ENCODE results near the gene RING1.

DNA sequence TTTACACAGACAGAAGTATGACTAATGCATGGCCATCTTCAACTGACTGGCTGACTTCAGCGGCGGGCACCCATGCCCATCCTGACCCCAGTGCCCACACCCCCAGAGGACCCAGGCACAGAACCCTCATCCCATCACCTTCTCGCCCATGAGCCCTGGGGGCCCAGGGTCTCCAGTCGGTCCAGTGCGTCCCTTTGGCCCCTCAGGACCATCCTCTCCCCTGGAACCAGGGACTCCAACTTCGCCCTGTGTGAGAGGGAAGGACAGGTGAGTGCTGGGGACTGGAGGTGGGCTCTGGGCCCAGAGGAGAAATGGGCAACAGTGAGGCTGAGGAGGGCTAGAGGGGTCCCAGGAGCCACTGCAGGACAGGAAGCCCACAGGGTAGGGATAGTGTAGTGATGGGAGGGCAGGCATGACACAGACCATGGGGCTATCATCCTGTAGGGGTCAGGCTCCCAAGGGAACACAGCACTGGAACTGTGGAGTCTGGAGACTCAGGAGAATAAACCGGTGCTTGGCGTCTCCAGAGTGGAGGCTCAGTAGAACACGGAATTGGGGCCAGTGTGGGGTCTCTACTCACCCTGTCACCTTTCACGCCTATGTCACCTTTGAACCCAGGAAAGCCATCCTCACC lies 32.7 kb upstream of the RING1 start:
- TF ChIP-seq, protein P1, sequence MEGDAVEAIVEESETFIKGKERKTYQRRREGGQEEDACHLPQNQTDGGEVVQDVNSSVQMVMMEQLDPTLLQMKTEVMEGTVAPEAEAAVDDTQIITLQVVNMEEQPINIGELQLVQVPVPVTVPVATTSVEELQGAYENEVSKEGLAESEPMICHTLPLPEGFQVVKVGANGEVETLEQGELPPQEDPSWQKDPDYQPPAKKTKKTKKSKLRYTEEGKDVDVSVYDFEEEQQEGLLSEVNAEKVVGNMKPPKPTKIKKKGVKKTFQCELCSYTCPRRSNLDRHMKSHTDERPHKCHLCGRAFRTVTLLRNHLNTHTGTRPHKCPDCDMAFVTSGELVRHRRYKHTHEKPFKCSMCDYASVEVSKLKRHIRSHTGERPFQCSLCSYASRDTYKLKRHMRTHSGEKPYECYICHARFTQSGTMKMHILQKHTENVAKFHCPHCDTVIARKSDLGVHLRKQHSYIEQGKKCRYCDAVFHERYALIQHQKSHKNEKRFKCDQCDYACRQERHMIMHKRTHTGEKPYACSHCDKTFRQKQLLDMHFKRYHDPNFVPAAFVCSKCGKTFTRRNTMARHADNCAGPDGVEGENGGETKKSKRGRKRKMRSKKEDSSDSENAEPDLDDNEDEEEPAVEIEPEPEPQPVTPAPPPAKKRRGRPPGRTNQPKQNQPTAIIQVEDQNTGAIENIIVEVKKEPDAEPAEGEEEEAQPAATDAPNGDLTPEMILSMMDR (conservative IDR thresholded peaks at IDR 0.05; ENCODE audit: low read depth in 2 of 2): peak in 1 of 2 experiments; percentile 49; a peak in 2 of 4 replicates
- TF ChIP-seq POLR2AphosphoS5 (IDR thresholded peaks at IDR 0.05; ENCODE audit: low read depth): no peak
- TF ChIP-seq EZH2 (IDR thresholded peaks at IDR 0.05; ENCODE audit: low read depth, unreplicated experiment): no peak
- TF ChIP-seq, protein P2, sequence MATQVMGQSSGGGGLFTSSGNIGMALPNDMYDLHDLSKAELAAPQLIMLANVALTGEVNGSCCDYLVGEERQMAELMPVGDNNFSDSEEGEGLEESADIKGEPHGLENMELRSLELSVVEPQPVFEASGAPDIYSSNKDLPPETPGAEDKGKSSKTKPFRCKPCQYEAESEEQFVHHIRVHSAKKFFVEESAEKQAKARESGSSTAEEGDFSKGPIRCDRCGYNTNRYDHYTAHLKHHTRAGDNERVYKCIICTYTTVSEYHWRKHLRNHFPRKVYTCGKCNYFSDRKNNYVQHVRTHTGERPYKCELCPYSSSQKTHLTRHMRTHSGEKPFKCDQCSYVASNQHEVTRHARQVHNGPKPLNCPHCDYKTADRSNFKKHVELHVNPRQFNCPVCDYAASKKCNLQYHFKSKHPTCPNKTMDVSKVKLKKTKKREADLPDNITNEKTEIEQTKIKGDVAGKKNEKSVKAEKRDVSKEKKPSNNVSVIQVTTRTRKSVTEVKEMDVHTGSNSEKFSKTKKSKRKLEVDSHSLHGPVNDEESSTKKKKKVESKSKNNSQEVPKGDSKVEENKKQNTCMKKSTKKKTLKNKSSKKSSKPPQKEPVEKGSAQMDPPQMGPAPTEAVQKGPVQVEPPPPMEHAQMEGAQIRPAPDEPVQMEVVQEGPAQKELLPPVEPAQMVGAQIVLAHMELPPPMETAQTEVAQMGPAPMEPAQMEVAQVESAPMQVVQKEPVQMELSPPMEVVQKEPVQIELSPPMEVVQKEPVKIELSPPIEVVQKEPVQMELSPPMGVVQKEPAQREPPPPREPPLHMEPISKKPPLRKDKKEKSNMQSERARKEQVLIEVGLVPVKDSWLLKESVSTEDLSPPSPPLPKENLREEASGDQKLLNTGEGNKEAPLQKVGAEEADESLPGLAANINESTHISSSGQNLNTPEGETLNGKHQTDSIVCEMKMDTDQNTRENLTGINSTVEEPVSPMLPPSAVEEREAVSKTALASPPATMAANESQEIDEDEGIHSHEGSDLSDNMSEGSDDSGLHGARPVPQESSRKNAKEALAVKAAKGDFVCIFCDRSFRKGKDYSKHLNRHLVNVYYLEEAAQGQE (IDR thresholded peaks at IDR 0.05; ENCODE audit: unreplicated experiment): no peak
- no peak for TF ChIP-seq JUNB (IDR thresholded peaks at IDR 0.05; ENCODE audit: unreplicated experiment)
- TF ChIP-seq, protein P3, sequence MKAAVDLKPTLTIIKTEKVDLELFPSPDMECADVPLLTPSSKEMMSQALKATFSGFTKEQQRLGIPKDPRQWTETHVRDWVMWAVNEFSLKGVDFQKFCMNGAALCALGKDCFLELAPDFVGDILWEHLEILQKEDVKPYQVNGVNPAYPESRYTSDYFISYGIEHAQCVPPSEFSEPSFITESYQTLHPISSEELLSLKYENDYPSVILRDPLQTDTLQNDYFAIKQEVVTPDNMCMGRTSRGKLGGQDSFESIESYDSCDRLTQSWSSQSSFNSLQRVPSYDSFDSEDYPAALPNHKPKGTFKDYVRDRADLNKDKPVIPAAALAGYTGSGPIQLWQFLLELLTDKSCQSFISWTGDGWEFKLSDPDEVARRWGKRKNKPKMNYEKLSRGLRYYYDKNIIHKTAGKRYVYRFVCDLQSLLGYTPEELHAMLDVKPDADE (IDR thresholded peaks at IDR 0.05): no peak

Data from GM23338 (cell line).